Activated CD4-positive, CD25-positive, alpha-beta regulatory T cell treated with anti-CD3 and anti-CD28 coated beads, Interleukin-2, amount 50 U/mL, for 16 hours (primary cell): ENCODE data around the gene FBXL12.
"Not testable (repeated sequence)": the region's sequence is repeated elsewhere in the genome, so short reads cannot be mapped to it uniquely, and the experiment has no call there.

Experiments
- DNase-seq: peaks from one replicate; pipeline ENCODE4 v3.0.0-alpha.2; 2020; ENCODE audit warnings: low read depth, low spot score

The FBXL12 gene

GRCh38 chr19:9839415-9839814 is 20.5 kb upstream of the FBXL12 start:
- no peak for DNase-seq

- DNase-seq, result no peak
These were observed 19.4 kb upstream of the FBXL12 start for GRCh38 chr19:9838324-9838723.

- no peak for DNase-seq
These were observed 17.1 kb upstream of the FBXL12 start for GRCh38 chr19:9836021-9836420.

- DNase-seq, result no peak
These were observed 16.6 kb upstream of the FBXL12 start for GRCh38 chr19:9835507-9835949.

- peak; percentile 98 for DNase-seq
These were observed 16.0 kb upstream of the FBXL12 start, which contains the start of gene PIN1 for GRCh38 chr19:9834726-9835506. Gene PIN1, plus strand, starts transcription at chr19:9835318. Its CDS starts 27 bp downstream, at chr19:9835345.

- no peak for DNase-seq
These were observed 15.4 kb upstream of the FBXL12 start for GRCh38 chr19:9834307-9834725.

GRCh38 chr19:9828551-9829063 is 9.7 kb upstream of the FBXL12 start:
- DNase-seq, result no peak

GRCh38 chr19:9827289-9828238 is 8.7 kb upstream of the FBXL12 start, which contains the start of gene UBL5:
Gene UBL5, plus strand, starts transcription at chr19:9827918. Its CDS starts 420 bp downstream, at chr19:9828338.
- DNase-seq, result peak; percentile 85

GRCh38 chr19:9823816-9824215 is 4.9 kb upstream of the FBXL12 start:
- no peak for DNase-seq

GRCh38 chr19:9820034-9820433 is 1.2 kb upstream of the FBXL12 start:
- not testable (repeated sequence) for DNase-seq

GRCh38 chr19:9819596-9819909 is 674 bp upstream of the FBXL12 start:
- no peak for DNase-seq

- DNase-seq, result no peak
These were observed 625 bp downstream of the FBXL12 start for GRCh38 chr19:9818175-9818733.

- no peak for DNase-seq
These were observed 7.7 kb downstream of the FBXL12 start for GRCh38 chr19:9811139-9811538.

GRCh38 chr19:9808855-9809824 is 9.7 kb downstream of the FBXL12 start:
- peak; percentile 10 for DNase-seq

- no peak for DNase-seq
These were observed 12.1 kb downstream of the FBXL12 start for GRCh38 chr19:9806803-9807202.

GRCh38 chr19:9801976-9802375 is 16.9 kb downstream of the FBXL12 start:
- DNase-seq, result no peak

GRCh38 chr19:9799162-9799561 is 19.7 kb downstream of the FBXL12 start:
- no peak for DNase-seq

GRCh38 chr19:9797871-9798270 is 21.0 kb downstream of the FBXL12 start:
- no peak for DNase-seq

- peak; percentile 81 for DNase-seq
These were observed 22.6 kb downstream of the FBXL12 start for GRCh38 chr19:9796113-9796773.

GRCh38 chr19:9793071-9793591 is 25.7 kb downstream of the FBXL12 start:
- DNase-seq, result peak; percentile 31
